ENCODE results near the gene NRG3.
"Not testable (repeated sequence)": the region's sequence is repeated elsewhere in the genome, so short reads cannot be mapped to it uniquely, and the experiment has no call there.

NRG3 gene

GRCh38 chr10:82942286-82943099, 1067.5 kb downstream of the NRG3 start:
- no peak for DNase-seq

GRCh38 chr10:82943142-82943541, 1068.1 kb downstream of the NRG3 start:
- no peak for DNase-seq

GRCh38 chr10:82949816-82950575, 1075.0 kb downstream of the NRG3 start:
- no peak for DNase-seq

- DNase-seq = no peak
Measured at GRCh38 chr10:82953331-82953730, 1078.3 kb downstream of the NRG3 start.

- DNase-seq = no peak
Measured at GRCh38 chr10:82953909-82954308, 1078.9 kb downstream of the NRG3 start.

GRCh38 chr10:82960421-82961060, 1085.5 kb downstream of the NRG3 start:
- DNase-seq = not testable (repeated sequence)

- no peak for DNase-seq
Measured at GRCh38 chr10:82961864-82962263, 1086.9 kb downstream of the NRG3 start.

GRCh38 chr10:82966130-82966529, 1091.1 kb downstream of the NRG3 start:
- DNase-seq = no peak

GRCh38 chr10:82968533-82968932, 1093.5 kb downstream of the NRG3 start:
- DNase-seq = no peak

- DNase-seq = no peak
Measured at GRCh38 chr10:82969405-82969804, 1094.4 kb downstream of the NRG3 start.

GRCh38 chr10:82980321-82980720, 1105.3 kb downstream of the NRG3 start:
- no peak for DNase-seq

GRCh38 chr10:82981137-82981723, 1106.2 kb downstream of the NRG3 start:
- no peak for DNase-seq

GRCh38 chr10:82982110-82982608, 1107.2 kb downstream of the NRG3 start:
- DNase-seq = no peak

GRCh38 chr10:82986216-82986615, 1111.2 kb downstream of the NRG3 start:
- DNase-seq = no peak

GRCh38 chr10:83006479-83006878, 1131.5 kb downstream of the NRG3 start:
- not testable (repeated sequence) for DNase-seq

- DNase-seq = no peak
Measured at GRCh38 chr10:83007510-83007909, 1132.5 kb downstream of the NRG3 start.

- DNase-seq = no peak
Measured at GRCh38 chr10:83012866-83013265, 1137.9 kb downstream of the NRG3 start.

GRCh38 chr10:83017076-83017867, 1142.3 kb downstream of the NRG3 start:
- DNase-seq = no peak

- DNase-seq = no peak
Measured at GRCh38 chr10:83023662-83024061, 1148.7 kb downstream of the NRG3 start.
